ENCODE results near the gene QRFP.

- TF ChIP-seq CTCF (conservative IDR thresholded peaks at IDR 0.05 in 1 of 2, IDR thresholded peaks at IDR 0.05 in 1 of 2; ENCODE audit: low read depth in 1 of 2, low read length in 2 of 2) (no peak), EZH2 (IDR thresholded peaks at IDR 0.05; ENCODE audit: low read length, missing control alignments) (no peak)
Observed at GRCh38 chr9:130942084-130942483, 45.5 kb upstream of the QRFP start.

All from fibroblast of lung (primary cell).